Measurements from ENCODE around the gene KEAP1.

DNA sequence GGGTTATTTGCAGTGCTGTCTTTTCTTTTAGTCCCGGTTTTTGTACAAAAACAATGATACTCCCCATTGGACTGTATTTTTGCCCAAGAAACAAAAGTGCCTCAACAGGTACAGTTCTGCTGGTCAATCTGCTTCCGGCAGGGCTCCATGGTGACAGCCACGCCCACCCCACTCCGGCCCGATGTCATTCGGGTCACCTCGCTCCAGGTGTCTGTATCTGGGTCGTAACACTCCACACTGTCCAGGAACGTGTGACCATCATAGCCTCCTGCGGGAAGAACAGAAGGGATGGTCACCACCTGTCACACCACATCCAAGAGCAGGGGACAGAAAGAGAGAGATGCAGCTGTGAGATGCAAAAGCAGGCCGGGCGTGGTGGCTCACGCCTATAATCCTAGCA is 16.6 kb downstream of the KEAP1 start:
- TF ChIP-seq, protein P1, sequence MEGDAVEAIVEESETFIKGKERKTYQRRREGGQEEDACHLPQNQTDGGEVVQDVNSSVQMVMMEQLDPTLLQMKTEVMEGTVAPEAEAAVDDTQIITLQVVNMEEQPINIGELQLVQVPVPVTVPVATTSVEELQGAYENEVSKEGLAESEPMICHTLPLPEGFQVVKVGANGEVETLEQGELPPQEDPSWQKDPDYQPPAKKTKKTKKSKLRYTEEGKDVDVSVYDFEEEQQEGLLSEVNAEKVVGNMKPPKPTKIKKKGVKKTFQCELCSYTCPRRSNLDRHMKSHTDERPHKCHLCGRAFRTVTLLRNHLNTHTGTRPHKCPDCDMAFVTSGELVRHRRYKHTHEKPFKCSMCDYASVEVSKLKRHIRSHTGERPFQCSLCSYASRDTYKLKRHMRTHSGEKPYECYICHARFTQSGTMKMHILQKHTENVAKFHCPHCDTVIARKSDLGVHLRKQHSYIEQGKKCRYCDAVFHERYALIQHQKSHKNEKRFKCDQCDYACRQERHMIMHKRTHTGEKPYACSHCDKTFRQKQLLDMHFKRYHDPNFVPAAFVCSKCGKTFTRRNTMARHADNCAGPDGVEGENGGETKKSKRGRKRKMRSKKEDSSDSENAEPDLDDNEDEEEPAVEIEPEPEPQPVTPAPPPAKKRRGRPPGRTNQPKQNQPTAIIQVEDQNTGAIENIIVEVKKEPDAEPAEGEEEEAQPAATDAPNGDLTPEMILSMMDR (IDR thresholded peaks at IDR 0.05), result no peak
- TF ChIP-seq POLR2A (IDR thresholded peaks at IDR 0.05) (no peak), POLR2AphosphoS5 (IDR thresholded peaks at IDR 0.05) (no peak), EP300 (IDR thresholded peaks at IDR 0.05) (no peak)
